BLaER1 treated with 17β-estradiol and CSF1 and Interleukin-3, amounts not matched to agents 10 nM and 100 nM (cell line): ENCODE results near the gene KRTAP10-4.
"Not testable (repeated sequence)": the region's sequence is repeated elsewhere in the genome, so short reads cannot be mapped to it uniquely, and the experiment has no call there.

ENCODE experiments used
- H3K27ac ChIP-seq, 11 experiments: shearing (Covaris generic); formaldehyde crosslinking; 2 replicates each; pipeline ENCODE4 v1.8.1; 2022
- H3K27me3 ChIP-seq, 11 experiments: shearing (Covaris generic); formaldehyde crosslinking; 2 replicates each; pipeline ENCODE4 v1.8.1; 2022
- H3K36me3 ChIP-seq, 11 experiments: shearing (Covaris generic); formaldehyde crosslinking; 2 replicates each; pipeline ENCODE4 v1.8.1; 2022
- H3K4me1 ChIP-seq, 10 experiments: shearing (Covaris generic); formaldehyde crosslinking; 2 replicates each; pipeline ENCODE4 v1.8.1; 2022
- H3K4me2 ChIP-seq, 11 experiments: shearing (Covaris generic); formaldehyde crosslinking; 2 replicates each; pipeline ENCODE4 v1.8.1; 2022
- H3K4me3 ChIP-seq, 10 experiments: shearing (Covaris generic); formaldehyde crosslinking; 2 replicates each; pipeline ENCODE4 v1.8.1; 2022
- H3K9ac ChIP-seq, 11 experiments: shearing (Covaris generic); formaldehyde crosslinking; 2 replicates each; pipeline ENCODE4 v1.8.1; 2022
- H3K9me3 ChIP-seq, 11 experiments: shearing (Covaris generic); formaldehyde crosslinking; replicated peaks in 1 of 11; 2 replicates each; pipeline ENCODE4 v1.8.1; 2022
- H4K20me1 ChIP-seq, 11 experiments: shearing (Covaris generic); formaldehyde crosslinking; 2 replicates each; pipeline ENCODE4 v1.8.1; 2022
- Cebpa-rat ChIP-seq, 11 experiments: shearing (Covaris generic); IDR thresholded peaks; 2 replicates each; pipeline ENCODE4 v1.8.1; 2022

KRTAP10-4 gene

GRCh38 chr21:44590311-44590721, 16.8 kb downstream of the KRTAP10-4 start:
- Histone ChIP-seq H3K36me3 (no peaks in the 10 kb centered on the region), H3K27me3 (peaks cover 0 to 13% (median 0%) of the 10 kb centered on the region in 11 experiments; a peak in 4 of 22 replicates), H3K27ac (no peak overlapping the region), H4K20me1 (no peaks in the 10 kb centered on the region), H3K4me1 (peaks cover 21 to 36% (median 31%) of the 10 kb centered on the region in 10 experiments), H3K9ac (no peak overlapping the region), H3K4me2 (no peak overlapping the region), H3K9me3 (peaks cover 0 to 10% (median 0%) of the 10 kb centered on the region in 11 experiments; a peak in 6 of 22 replicates), H3K4me3 (no peak overlapping the region)
- TF ChIP-seq Cebpa-rat (IDR thresholded peaks at IDR 0.05): no peak

DNA sequence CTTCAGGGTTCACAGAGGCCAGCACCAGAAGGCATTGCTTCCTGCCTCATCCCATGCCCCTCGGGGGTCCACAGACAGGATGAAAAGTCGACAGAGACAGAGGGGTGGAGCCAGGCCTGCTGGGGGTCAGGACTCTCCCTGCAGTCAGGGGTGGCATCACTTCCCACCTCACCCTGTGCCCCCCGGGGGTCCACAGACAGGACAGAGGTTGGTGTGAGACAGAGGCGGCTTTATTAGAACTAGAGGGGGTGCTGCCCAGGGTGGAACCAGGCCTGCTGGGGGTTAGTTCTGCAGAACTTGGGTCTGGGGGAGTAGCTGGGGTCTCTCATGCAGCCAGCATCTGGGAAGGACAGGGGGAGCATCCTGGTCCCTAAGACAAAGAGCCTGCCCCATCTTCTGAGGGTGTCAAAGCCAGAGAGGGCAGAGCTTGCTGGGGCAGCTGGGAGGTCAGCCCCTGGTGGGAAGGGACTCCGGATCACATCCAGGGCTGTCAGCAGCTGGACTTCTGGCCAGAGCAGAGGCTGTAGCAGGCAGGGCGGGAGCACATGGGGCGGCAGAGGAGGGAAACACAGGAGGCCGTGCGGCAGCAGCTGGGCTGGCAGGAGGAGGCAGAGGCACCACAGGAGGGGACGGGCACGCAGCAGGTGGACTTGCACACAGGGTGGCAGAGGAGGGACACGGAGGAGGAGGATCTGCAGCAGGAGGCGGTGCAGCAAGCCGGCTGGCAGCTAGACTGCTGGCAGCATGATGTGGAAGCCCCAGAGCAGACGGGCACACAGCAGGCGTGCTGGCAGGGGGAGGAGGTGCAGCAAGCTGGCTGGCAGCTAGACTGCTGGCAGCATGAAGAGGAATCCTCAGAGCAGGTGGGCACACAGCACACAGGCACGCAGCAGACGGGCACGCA, 17.6 kb downstream of the KRTAP10-4 start:
- not testable (repeated sequence) for H3K36me3 ChIP-seq, H3K9me3 ChIP-seq, H4K20me1 ChIP-seq, H3K9ac ChIP-seq, H3K4me2 ChIP-seq, H3K27ac ChIP-seq, H3K4me3 ChIP-seq
- H3K4me1 ChIP-seq: peaks cover 21 to 38% (median 32%) of the 10 kb centered on the region in 10 experiments
- H3K27me3 ChIP-seq: peaks cover 0 to 13% (median 0%) of the 10 kb centered on the region in 11 experiments; a peak in 4 of 22 replicates

DNA sequence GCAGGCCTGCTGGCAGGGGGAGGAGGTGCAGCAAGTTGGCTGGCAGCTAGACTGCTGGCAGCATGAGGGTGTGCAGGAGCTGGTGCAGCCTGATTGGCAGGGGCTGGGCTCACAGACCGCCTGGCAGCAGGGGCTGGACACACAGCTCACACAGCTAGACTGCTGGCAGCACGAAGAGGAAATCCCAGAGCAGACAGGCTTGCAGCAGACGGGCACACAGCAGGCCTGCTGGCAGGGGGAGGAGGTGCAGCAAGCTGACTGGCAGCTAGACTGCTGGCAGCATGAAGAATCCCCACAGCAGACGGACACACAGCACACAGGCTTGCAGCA, 18.2 kb downstream of the KRTAP10-4 start:
- Histone ChIP-seq H3K4me1 (peaks cover 21 to 38% (median 32%) of the 10 kb centered on the region in 10 experiments), H3K27me3 (peaks cover 0 to 13% (median 0%) of the 10 kb centered on the region in 11 experiments; a peak in 4 of 22 replicates)
- H3K9me3 ChIP-seq, H3K4me3 ChIP-seq, H3K4me2 ChIP-seq, H3K9ac ChIP-seq, H4K20me1 ChIP-seq, H3K36me3 ChIP-seq, H3K27ac ChIP-seq: not testable (repeated sequence)

- H3K27me3 ChIP-seq: peaks cover 0 to 13% (median 0%) of the 10 kb centered on the region in 11 experiments; a peak in 4 of 22 replicates
- no peaks in the 10 kb centered on the region for H3K36me3 ChIP-seq
- H4K20me1 ChIP-seq: no peaks in the 10 kb centered on the region; a peak in 1 of 22 replicates
- H3K27ac ChIP-seq: peak within 1 kb of the TSS in 9 of 11 experiments; percentile 11 to 79 (median 55); a peak in 14 of 22 replicates
- peaks cover 21 to 38% (median 32%) of the 10 kb centered on the region in 10 experiments for H3K4me1 ChIP-seq
- no peaks in the 10 kb centered on the region for H3K9me3 ChIP-seq
- no peak for TF ChIP-seq Cebpa-rat (IDR thresholded peaks at IDR 0.05)
- peak within 1 kb of the TSS in 8 of 11 experiments; percentile 30 to 68 (median 45); a peak in 14 of 22 replicates for H3K9ac ChIP-seq
- H3K4me2 ChIP-seq: peak within 1 kb of the TSS; percentile 61 to 95 (median 87)
- H3K4me3 ChIP-seq: peak within 1 kb of the TSS in 3 of 10 experiments; percentile 12 to 28 (median 22); a peak in 2 of 20 replicates
Measured at GRCh38 chr21:44592446-44593311, 19.1 kb downstream of the KRTAP10-4 start, which contains the start of gene KRTAP10-6. KRTAP10-6 (minus strand) TSS chr21:44592505; CDS start chr21:44592484, 21 bp downstream.

- peaks cover 0 to 10% (median 0%) of the 10 kb centered on the region in 11 experiments; a peak in 3 of 22 replicates for H3K9me3 ChIP-seq
- H3K4me2 ChIP-seq: peak overlapping the region; percentile 61 to 95 (median 87)
- H3K36me3 ChIP-seq: no peaks in the 10 kb centered on the region
- H3K4me1 ChIP-seq: peaks cover 21 to 38% (median 32%) of the 10 kb centered on the region in 10 experiments
- peak overlapping the region in 9 of 11 experiments; percentile 11 to 79 (median 55); a peak in 15 of 22 replicates for H3K27ac ChIP-seq
- peak in 1 of 11 experiments; percentile 49; a peak in 1 of 22 replicates for TF ChIP-seq Cebpa-rat (IDR thresholded peaks at IDR 0.05)
- H4K20me1 ChIP-seq: no peaks in the 10 kb centered on the region; a peak in 1 of 22 replicates
- H3K4me3 ChIP-seq: peak overlapping the region in 3 of 10 experiments; percentile 12 to 28 (median 22); a peak in 2 of 20 replicates
- peak overlapping the region in 9 of 11 experiments; percentile 30 to 68 (median 40); a peak in 15 of 22 replicates for H3K9ac ChIP-seq
- H3K27me3 ChIP-seq: peaks cover 0 to 13% (median 0%) of the 10 kb centered on the region in 11 experiments; a peak in 4 of 22 replicates
Measured at GRCh38 chr21:44593598-44594405, 20.3 kb downstream of the KRTAP10-4 start.

DNA sequence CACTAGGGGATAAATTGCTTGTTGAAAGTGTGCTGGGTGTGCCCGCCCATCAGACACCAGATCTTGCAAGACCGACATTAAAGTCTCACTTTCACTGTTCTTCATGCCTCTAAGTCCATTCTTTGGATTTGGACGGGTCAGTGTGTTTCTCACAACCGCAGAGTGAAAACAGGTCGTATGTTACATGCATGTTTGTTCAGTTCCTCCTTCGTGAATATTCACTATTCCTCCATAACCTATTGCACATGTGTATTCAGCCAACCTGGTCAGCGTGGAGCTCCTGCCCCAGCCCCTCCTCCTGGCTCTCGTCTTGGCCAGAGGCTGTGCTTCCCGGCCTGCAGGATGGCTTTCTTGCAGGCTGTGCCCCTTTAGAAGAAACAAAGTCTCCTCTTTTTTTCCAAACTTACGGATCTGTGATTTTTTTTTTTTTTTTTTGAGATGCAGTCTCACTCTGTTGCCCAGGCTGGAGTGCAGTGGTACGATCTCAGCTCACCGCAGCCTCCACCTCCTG, 20.9 kb downstream of the KRTAP10-4 start:
- TF ChIP-seq Cebpa-rat (IDR thresholded peaks at IDR 0.05): no peak
- H3K36me3 ChIP-seq: no peaks in the 10 kb centered on the region
- H3K4me2 ChIP-seq: peak overlapping the region; percentile 61 to 95 (median 87); a peak in 21 of 22 replicates
- peak overlapping the region in 6 of 11 experiments; percentile 30 to 68 (median 56); a peak in 5 of 22 replicates for H3K9ac ChIP-seq
- H4K20me1 ChIP-seq: no peaks in the 10 kb centered on the region; a peak in 1 of 22 replicates
- H3K9me3 ChIP-seq: peaks cover 0 to 13% (median 0%) of the 10 kb centered on the region in 11 experiments; a peak in 3 of 22 replicates
- peak overlapping the region in 8 of 11 experiments; percentile 12 to 79 (median 56); a peak in 11 of 22 replicates for H3K27ac ChIP-seq
- H3K27me3 ChIP-seq: peaks cover 0 to 13% (median 0%) of the 10 kb centered on the region in 11 experiments; a peak in 4 of 22 replicates
- peaks cover 21 to 38% (median 32%) of the 10 kb centered on the region in 10 experiments for H3K4me1 ChIP-seq
- no peak overlapping the region for H3K4me3 ChIP-seq

DNA sequence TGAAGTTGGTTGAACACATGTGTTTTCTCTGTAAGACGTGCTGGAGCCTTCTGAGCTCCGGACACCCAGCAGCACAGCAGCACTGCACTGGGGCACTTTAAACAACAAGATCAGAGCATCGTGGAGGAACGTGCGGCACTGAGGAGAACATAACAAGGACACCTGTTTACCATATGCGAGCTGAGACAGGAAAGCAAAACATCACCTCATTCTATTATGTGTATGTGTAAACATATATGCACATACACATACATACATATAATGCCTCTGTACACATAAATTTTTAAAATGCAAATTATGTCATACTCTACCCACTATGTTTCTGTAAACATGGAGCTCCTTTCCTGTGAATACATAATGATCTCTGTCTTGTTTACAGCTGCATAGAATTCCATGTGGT, 22.0 kb downstream of the KRTAP10-4 start:
- Histone ChIP-seq H3K27me3 (peaks cover 0 to 13% (median 0%) of the 10 kb centered on the region in 11 experiments; a peak in 4 of 22 replicates), H3K4me2 (peak overlapping the region in 5 of 11 experiments; percentile 79 to 92 (median 87); a peak in 6 of 22 replicates), H3K4me1 (peaks cover 21 to 38% (median 32%) of the 10 kb centered on the region in 10 experiments), H3K27ac (no peak overlapping the region; a peak in 1 of 22 replicates), H4K20me1 (no peaks in the 10 kb centered on the region; a peak in 1 of 22 replicates), H3K4me3 (no peak overlapping the region), H3K9me3 (peaks cover 0 to 13% (median 0%) of the 10 kb centered on the region in 11 experiments; a peak in 3 of 22 replicates), H3K36me3 (no peaks in the 10 kb centered on the region), H3K9ac (no peak overlapping the region)
- no peak for TF ChIP-seq Cebpa-rat (IDR thresholded peaks at IDR 0.05)
